GM12865 (cell line): Measurements from ENCODE around the gene TCHHL1.
A peak's percentile ranks its signal among the peaks of the same experiment; 100 is the strongest.

Source experiments
- DNase-seq: peaks from one replicate; pipeline ENCODE4 v3.0.0; 2010; ENCODE audit warnings: low read depth
- H3K4me3 ChIP-seq: 2 replicates; pipeline ENCODE4 v1.5.1; 2011; ENCODE audit warnings: mild to moderate bottlenecking, low read depth, low read length, control low read depth
- CTCF ChIP-seq: IDR thresholded peaks from 2 replicates; pipeline ENCODE4 v1.5.1; 2011; ENCODE audit warnings: low read length, control low read depth, low read depth, inconsistent platforms; ENCODE audit not compliant: insufficient read depth; ENCODE audit errors: missing control alignments

The TCHHL1 gene

GRCh38 chr1:152048416-152049009, 40.4 kb downstream of the TCHHL1 start:
- TF ChIP-seq CTCF = no peak
- H3K4me3 ChIP-seq = peak overlapping the region; percentile 12; the same call in 1 of the 2 replicates
- DNase-seq = no peak

- peak overlapping the region; percentile 37 for H3K4me3 ChIP-seq
- peak; percentile 97 for DNase-seq
- TF ChIP-seq CTCF = peak; percentile 65
Observed at GRCh38 chr1:152047730-152048415, 41.0 kb downstream of the TCHHL1 start.

- peak overlapping the region; percentile 37 for H3K4me3 ChIP-seq
- TF ChIP-seq CTCF = no peak
- DNase-seq = no peak
Observed at GRCh38 chr1:152047413-152047729, 41.5 kb downstream of the TCHHL1 start.

- DNase-seq = no peak
- TF ChIP-seq CTCF = no peak
- H3K4me3 ChIP-seq = no peak overlapping the region
Observed at GRCh38 chr1:152044386-152044785, 44.5 kb downstream of the TCHHL1 start.

- TF ChIP-seq CTCF = no peak
- H3K4me3 ChIP-seq = no peak overlapping the region
- DNase-seq = no peak
Observed at GRCh38 chr1:152043870-152044269, 45.0 kb downstream of the TCHHL1 start.

- DNase-seq = no peak
- TF ChIP-seq CTCF = no peak
- no peak overlapping the region for H3K4me3 ChIP-seq
Observed at GRCh38 chr1:152042030-152042429, 46.8 kb downstream of the TCHHL1 start.

GRCh38 chr1:152039886-152040285, 49.0 kb downstream of the TCHHL1 start:
- no peak overlapping the region for H3K4me3 ChIP-seq
- TF ChIP-seq CTCF = no peak
- DNase-seq = no peak
